GM23338 (cell line): ENCODE measurements around the gene MAMLD1. TPM values are rescaled to one million over a fixed set of nuclear protein-coding genes. Genes with fewer than 3 reads are reported as not detected.

Experiments used
- ATAC-seq: fragments of 200-7000 bp; cut with Tn5 transposase; 3 replicates; pipeline ENCODE4 v1.9.1; 2020
- DNase-seq: peaks from one replicate; pipeline ENCODE4 v3.0.0-alpha.2; 2015; ENCODE audit warnings: low spot score
- H2AFZ ChIP-seq: fragments of 200-600 bp; sonication (generic); 2 replicates; pipeline ENCODE4 v1.8.0; 2016; ENCODE audit warnings: antibody characterized with exemption, mild to moderate bottlenecking, moderate library complexity
- H3F3A ChIP-seq: fragments of 200-600 bp; sonication (generic); replicated peaks from 2 replicates; pipeline ENCODE4 v1.8.0; 2017; ENCODE audit warnings: antibody characterized with exemption, mixed run types, low read depth
- H3K27ac ChIP-seq: fragments of 200-600 bp; sonication (generic); 2 replicates; pipeline ENCODE4 v1.6.1; 2016; ENCODE audit warnings: low read depth
- H3K27me3 ChIP-seq: fragments of 200-600 bp; sonication (generic); 2 replicates; pipeline ENCODE4 v1.8.0; 2016; ENCODE audit warnings: mild to moderate bottlenecking, mixed run types, moderate library complexity; ENCODE audit not compliant: insufficient read depth
- H3K36me3 ChIP-seq: fragments of 200-600 bp; sonication (generic); 2 replicates; pipeline ENCODE4 v1.8.0; 2016; ENCODE audit warnings: mild to moderate bottlenecking; ENCODE audit not compliant: insufficient read depth
- H3K4me1 ChIP-seq: fragments of 200-600 bp; sonication (generic); 2 replicates; pipeline ENCODE4 v1.8.0; 2016; ENCODE audit warnings: mild to moderate bottlenecking, moderate library complexity; ENCODE audit not compliant: insufficient read depth
- H3K4me2 ChIP-seq: fragments of 200-600 bp; sonication (generic); 2 replicates; pipeline ENCODE4 v1.7.1; 2017; ENCODE audit warnings: mixed run types
- H3K4me3 ChIP-seq: fragments of 200-600 bp; sonication (generic); 2 replicates; pipeline ENCODE4 v1.6.1; 2016; ENCODE audit warnings: mixed run types
- H3K79me2 ChIP-seq: fragments of 200-600 bp; sonication (generic); replicated peaks from 2 replicates; pipeline ENCODE4 v1.8.0; 2017; ENCODE audit warnings: mild to moderate bottlenecking; ENCODE audit not compliant: insufficient read depth
- H3K9me2 ChIP-seq: fragments of 200-600 bp; sonication (generic); 2 replicates; pipeline ENCODE4 v1.8.0; 2017; ENCODE audit not compliant: insufficient read depth
- H4K20me1 ChIP-seq: fragments of 200-600 bp; sonication (generic); replicated peaks from 2 replicates; pipeline ENCODE4 v1.8.0; 2017; ENCODE audit warnings: mild to moderate bottlenecking; ENCODE audit not compliant: insufficient read depth
- H3K27ac Mint-ChIP-seq: 2 replicates; pipeline ENCODE4 v1.8.0; 2020; ENCODE audit warnings: inconsistent platforms, mild to moderate bottlenecking, moderate library complexity, mixed read lengths
- H3K27me3 Mint-ChIP-seq: 3 replicates; pipeline ENCODE4 v1.8.0; 2022; ENCODE audit warnings: low read depth, mild to moderate bottlenecking, moderate library complexity, mixed read lengths, inconsistent platforms; ENCODE audit not compliant: insufficient read depth, poor library complexity
- H3K36me3 Mint-ChIP-seq: 3 replicates; pipeline ENCODE4 v1.8.0; 2021; ENCODE audit warnings: low read depth, mild to moderate bottlenecking, inconsistent platforms, moderate library complexity, mixed read lengths
- H3K4me1 Mint-ChIP-seq: 3 replicates; pipeline ENCODE4 v1.8.0; 2020; ENCODE audit warnings: mild to moderate bottlenecking, inconsistent platforms, mixed read lengths
- H3K4me3 Mint-ChIP-seq: 3 replicates; pipeline ENCODE4 v1.8.0; 2021; ENCODE audit warnings: moderate library complexity, mild to moderate bottlenecking, inconsistent platforms, mixed read lengths
- H3K9me3 Mint-ChIP-seq: 3 replicates; pipeline ENCODE4 v1.8.0; 2020; ENCODE audit warnings: moderate library complexity, mild to moderate bottlenecking, inconsistent platforms, mixed read lengths
- CREB1 ChIP-seq: fragments of 250-450 bp; sonication (Bioruptor Pico); IDR thresholded peaks from 2 replicates; pipeline ENCODE4 v1.5.0; 2020; ENCODE audit warnings: low read depth, mild to moderate bottlenecking, moderate library complexity
- CTCF ChIP-seq, 2 experiments: fragments of 200-600 bp in 1 of 2; sonication (generic) in 1 of 2; conservative IDR thresholded peaks; 2 replicates each; pipeline versions ENCODE4 v1.5.1 to v1.6.1; 2016 to 2017; ENCODE audit warnings: antibody characterized with exemption in 2 of 2, low read depth in 2 of 2, mild to moderate bottlenecking in 2 of 2, moderate library complexity in 1 of 2
- ETS1 ChIP-seq: IDR thresholded peaks from 2 replicates; pipeline ENCODE4 v1.6.1; 2016; ENCODE audit warnings: antibody characterized with exemption
- EZH2 ChIP-seq: fragments of 200-600 bp; sonication (generic); IDR thresholded peaks from one replicate; pipeline ENCODE4 v1.8.0; 2017; ENCODE audit warnings: antibody characterized with exemption, mild to moderate bottlenecking, low read depth; ENCODE audit not compliant: unreplicated experiment
- EZH2phosphoT487 ChIP-seq: fragments of 200-600 bp; sonication (generic); IDR thresholded peaks from one replicate; pipeline ENCODE4 v1.8.1; 2018; ENCODE audit warnings: antibody characterized with exemption; ENCODE audit not compliant: unreplicated experiment
- JUNB ChIP-seq: IDR thresholded peaks from one replicate; pipeline ENCODE4 v1.6.1; 2016; ENCODE audit warnings: antibody characterized with exemption; ENCODE audit not compliant: unreplicated experiment
- NANOG ChIP-seq: IDR thresholded peaks from 2 replicates; pipeline ENCODE4 v1.6.1; 2016; ENCODE audit warnings: antibody characterized with exemption, borderline replicate concordance
- POLR2AphosphoS5 ChIP-seq: IDR thresholded peaks from 2 replicates; pipeline ENCODE4 v1.6.1; 2016; ENCODE audit warnings: antibody characterized with exemption, low read depth
- REST ChIP-seq: IDR thresholded peaks from one replicate; pipeline ENCODE4 v1.6.1; 2018; ENCODE audit warnings: antibody characterized with exemption; ENCODE audit not compliant: unreplicated experiment
- STAT1 ChIP-seq: IDR thresholded peaks from one replicate; pipeline ENCODE4 v1.6.1; 2016; ENCODE audit warnings: antibody characterized with exemption; ENCODE audit not compliant: unreplicated experiment
- ZNF114 ChIP-seq: fragments of 250-450 bp; sonication (Bioruptor Pico); IDR thresholded peaks from 2 replicates; pipeline ENCODE4 v1.5.0; 2020; ENCODE audit warnings: mild to moderate bottlenecking, moderate library complexity
- ZNF331 ChIP-seq: fragments of 250-450 bp; sonication (Bioruptor Pico); IDR thresholded peaks from 2 replicates; pipeline ENCODE4 v1.5.0; 2020; ENCODE audit warnings: low read depth, mild to moderate bottlenecking, moderate library complexity
- polyA plus RNA-seq: library from polyadenylated mRNA; unstranded; fragments of >200 nt; fragmentation: Nextera tagmentation; extraction: Ambion mirVana; gene quantifications from 2 replicates; pipeline ENCODE4 v1.2.1, GENCODE V29; 2016
- total RNA-seq: library from RNA; depleted of rRNA; stranded (reverse); fragments of >200 nt; shearing (Covaris generic); gene quantifications from 2 replicates; pipeline ENCODE4 v1.2.3, GENCODE V29; 2014
- TF ChIP-seq, protein P1 (sequence below): fragments of 250-450 bp; sonication (Bioruptor Pico); IDR thresholded peaks from 2 replicates; pipeline ENCODE4 v1.5.0; 2020; ENCODE audit warnings: mild to moderate bottlenecking, moderate library complexity

MAMLD1 gene
- total and polyA plus RNA-seq, 2 experiments from 2014 or later, result 0.13 to 0.21 TPM

GRCh38 chrX:150525061-150525919 is 162.2 kb downstream of the MAMLD1 start:
- ATAC-seq (no peak), DNase-seq (no peak)
- H3K36me3 ChIP-seq, result no peaks in the 10 kb centered on the region
- Mint-ChIP-seq H3K9me3 (no peaks in the 10 kb centered on the region), H3K4me1 (peaks cover 5% of the 10 kb centered on the region; the same call in 2 of the 3 replicates), H3K27ac (no peak overlapping the region), H3K36me3 (no peaks in the 10 kb centered on the region), H3K27me3 (peaks cover 4% of the 10 kb centered on the region), H3K4me3 (no peak overlapping the region)
- H2AFZ ChIP-seq, result no peak overlapping the region
- no peaks in the 10 kb centered on the region for H3K79me2 ChIP-seq
- H4K20me1 ChIP-seq, result no peaks in the 10 kb centered on the region
- no peaks in the 10 kb centered on the region for H3K4me1 ChIP-seq
- no peaks in the 10 kb centered on the region for H3K27me3 ChIP-seq
- H3K4me2 ChIP-seq, result no peak overlapping the region
- H3F3A ChIP-seq, result no peaks in the 10 kb centered on the region
- no peak overlapping the region for H3K27ac ChIP-seq
- TF ChIP-seq ZNF331 (CRISPR knock-in tag) (no peak), STAT1 (no peak), EZH2 (no peak), NANOG (no peak), JUNB (no peak), CTCF (conservative IDR thresholded peaks at IDR 0.05; ENCODE audit: low read depth in 2 of 2) (no peak), EZH2phosphoT487 (no peak), CREB1 (no peak), REST (no peak), ZNF114 (no peak), ETS1 (no peak), POLR2AphosphoS5 (no peak)
- TF ChIP-seq, protein P1, sequence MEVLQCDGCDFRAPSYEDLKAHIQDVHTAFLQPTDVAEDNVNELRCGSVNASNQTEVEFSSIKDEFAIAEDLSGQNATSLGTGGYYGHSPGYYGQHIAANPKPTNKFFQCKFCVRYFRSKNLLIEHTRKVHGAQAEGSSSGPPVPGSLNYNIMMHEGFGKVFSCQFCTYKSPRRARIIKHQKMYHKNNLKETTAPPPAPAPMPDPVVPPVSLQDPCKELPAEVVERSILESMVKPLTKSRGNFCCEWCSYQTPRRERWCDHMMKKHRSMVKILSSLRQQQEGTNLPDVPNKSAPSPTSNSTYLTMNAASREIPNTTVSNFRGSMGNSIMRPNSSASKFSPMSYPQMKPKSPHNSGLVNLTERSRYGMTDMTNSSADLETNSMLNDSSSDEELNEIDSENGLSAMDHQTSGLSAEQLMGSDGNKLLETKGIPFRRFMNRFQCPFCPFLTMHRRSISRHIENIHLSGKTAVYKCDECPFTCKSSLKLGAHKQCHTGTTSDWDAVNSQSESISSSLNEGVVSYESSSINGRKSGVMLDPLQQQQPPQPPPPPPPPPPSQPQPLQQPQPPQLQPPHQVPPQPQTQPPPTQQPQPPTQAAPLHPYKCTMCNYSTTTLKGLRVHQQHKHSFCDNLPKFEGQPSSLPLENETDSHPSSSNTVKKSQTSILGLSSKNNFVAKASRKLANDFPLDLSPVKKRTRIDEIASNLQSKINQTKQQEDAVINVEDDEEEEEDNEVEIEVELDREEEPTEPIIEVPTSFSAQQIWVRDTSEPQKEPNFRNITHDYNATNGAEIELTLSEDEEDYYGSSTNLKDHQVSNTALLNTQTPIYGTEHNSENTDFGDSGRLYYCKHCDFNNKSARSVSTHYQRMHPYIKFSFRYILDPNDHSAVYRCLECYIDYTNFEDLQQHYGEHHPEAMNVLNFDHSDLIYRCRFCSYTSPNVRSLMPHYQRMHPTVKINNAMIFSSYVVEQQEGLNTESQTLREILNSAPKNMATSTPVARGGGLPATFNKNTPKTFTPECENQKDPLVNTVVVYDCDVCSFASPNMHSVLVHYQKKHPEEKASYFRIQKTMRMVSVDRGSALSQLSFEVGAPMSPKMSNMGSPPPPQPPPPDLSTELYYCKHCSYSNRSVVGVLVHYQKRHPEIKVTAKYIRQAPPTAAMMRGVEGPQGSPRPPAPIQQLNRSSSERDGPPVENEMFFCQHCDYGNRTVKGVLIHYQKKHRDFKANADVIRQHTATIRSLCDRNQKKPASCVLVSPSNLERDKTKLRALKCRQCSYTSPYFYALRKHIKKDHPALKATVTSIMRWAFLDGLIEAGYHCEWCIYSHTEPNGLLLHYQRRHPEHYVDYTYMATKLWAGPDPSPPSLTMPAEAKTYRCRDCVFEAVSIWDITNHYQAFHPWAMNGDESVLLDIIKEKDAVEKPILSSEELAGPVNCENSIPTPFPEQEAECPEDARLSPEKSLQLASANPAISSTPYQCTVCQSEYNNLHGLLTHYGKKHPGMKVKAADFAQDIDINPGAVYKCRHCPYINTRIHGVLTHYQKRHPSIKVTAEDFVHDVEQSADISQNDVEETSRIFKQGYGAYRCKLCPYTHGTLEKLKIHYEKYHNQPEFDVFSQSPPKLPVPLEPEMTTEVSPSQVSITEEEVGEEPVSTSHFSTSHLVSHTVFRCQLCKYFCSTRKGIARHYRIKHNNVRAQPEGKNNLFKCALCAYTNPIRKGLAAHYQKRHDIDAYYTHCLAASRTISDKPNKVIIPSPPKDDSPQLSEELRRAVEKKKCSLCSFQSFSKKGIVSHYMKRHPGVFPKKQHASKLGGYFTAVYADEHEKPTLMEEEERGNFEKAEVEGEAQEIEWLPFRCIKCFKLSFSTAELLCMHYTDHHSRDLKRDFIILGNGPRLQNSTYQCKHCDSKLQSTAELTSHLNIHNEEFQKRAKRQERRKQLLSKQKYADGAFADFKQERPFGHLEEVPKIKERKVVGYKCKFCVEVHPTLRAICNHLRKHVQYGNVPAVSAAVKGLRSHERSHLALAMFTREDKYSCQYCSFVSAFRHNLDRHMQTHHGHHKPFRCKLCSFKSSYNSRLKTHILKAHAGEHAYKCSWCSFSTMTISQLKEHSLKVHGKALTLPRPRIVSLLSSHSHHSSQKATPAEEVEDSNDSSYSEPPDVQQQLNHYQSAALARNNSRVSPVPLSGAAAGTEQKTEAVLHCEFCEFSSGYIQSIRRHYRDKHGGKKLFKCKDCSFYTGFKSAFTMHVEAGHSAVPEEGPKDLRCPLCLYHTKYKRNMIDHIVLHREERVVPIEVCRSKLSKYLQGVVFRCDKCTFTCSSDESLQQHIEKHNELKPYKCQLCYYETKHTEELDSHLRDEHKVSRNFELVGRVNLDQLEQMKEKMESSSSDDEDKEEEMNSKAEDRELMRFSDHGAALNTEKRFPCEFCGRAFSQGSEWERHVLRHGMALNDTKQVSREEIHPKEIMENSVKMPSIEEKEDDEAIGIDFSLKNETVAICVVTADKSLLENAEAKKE, result no peak
- H3K4me3 ChIP-seq, result no peak overlapping the region
- H3K9me2 ChIP-seq, result no peaks in the 10 kb centered on the region
